ENCODE measurements around the gene NRDE2. TPM values are rescaled to one million over a fixed set of nuclear protein-coding genes. Genes with fewer than 3 reads are reported as not detected.
"Not testable (repeated sequence)": the region's sequence is repeated elsewhere in the genome, so short reads cannot be mapped to it uniquely, and the experiment has no call there.

Gene NRDE2
- total RNA-seq, 1 donor from 2014 or later, result 21.4 TPM

DNA sequence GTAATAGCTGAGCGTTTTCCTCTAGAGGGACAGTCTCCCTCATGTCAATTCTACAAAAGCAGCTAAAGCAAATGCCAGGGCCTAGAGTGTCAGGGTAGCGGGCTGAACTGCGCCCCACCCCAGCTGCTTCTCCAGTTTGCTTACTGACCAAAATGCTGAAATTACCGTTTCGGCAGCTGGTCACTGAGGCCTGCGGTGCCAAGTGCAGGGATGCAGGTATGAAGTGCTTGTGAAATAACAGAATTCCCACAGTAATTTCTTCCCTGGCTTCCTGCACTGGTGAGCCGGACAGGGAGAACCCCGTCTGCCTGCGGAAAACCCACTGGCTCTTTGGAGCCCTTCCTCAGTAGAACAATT lies 56.3 kb downstream of the NRDE2 start:
- intact Hi-C loops (cut with micrococcal nuclease), result loop anchor here (2.0 kb wide), 1 partner anchor 17 kb away; no protein-coding TSS in a partner anchor

DNA sequence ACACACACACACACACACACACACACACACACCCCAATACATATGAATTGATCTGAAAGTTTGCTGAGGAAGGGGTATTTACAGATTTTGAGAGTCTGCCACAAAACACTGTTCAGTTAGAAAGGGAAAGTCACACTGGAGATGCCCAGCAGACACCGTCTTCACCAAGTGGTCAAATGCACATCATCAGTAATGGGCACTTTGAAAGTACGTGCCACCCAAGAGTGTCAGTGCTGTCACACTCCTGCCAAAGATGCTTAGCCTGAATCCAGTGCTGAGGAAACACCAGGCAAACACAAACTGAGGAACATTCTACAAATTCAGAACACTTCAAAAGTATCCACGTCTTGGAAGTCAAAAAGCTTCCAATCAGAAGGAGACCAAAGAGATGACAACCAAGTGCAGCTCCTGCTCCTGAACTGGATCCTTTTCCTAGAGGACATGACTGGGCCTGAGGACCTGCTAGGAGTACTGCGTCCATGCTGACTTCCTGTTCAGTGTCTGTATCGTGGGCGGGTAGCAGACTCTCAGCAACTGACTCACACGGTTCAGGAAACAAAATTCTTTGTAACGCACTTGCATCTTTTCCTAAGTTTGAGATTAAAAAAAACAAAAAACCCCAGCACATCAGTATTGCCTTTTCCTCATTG lies 56.8 kb downstream of the NRDE2 start:
- intact Hi-C loops (cut with micrococcal nuclease), result loop anchor here (2.0 kb wide), 1 partner anchor 16 kb away; no protein-coding TSS in a partner anchor

DNA sequence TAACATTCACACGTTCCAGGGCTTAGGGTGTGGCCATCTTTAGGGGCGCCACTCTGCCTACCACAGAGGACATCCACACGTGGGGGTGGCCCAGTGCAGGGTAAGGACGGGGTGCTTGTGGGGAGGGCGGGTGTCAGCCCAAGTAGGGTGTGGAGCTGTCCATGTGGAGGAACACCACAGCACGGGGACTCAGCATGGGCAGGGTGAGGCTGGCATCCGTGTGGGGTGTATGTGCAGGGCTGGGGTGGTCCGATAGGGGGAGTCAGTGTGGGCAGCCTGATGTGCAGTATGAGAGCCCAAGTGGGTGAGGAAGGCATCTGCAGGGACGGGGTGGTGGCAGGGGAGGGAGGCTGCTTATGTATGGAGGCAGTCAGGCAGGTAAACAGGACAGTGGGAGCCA lies 57.7 kb downstream of the NRDE2 start:
- intact Hi-C loops (cut with micrococcal nuclease), result loop anchor here (2.0 kb wide), 1 partner anchor 15 kb away; no protein-coding TSS in a partner anchor

- intact Hi-C loops (cut with micrococcal nuclease), result no loop called here
Measured at GRCh38 chr14:90273532-90273931, 58.2 kb downstream of the NRDE2 start.

DNA sequence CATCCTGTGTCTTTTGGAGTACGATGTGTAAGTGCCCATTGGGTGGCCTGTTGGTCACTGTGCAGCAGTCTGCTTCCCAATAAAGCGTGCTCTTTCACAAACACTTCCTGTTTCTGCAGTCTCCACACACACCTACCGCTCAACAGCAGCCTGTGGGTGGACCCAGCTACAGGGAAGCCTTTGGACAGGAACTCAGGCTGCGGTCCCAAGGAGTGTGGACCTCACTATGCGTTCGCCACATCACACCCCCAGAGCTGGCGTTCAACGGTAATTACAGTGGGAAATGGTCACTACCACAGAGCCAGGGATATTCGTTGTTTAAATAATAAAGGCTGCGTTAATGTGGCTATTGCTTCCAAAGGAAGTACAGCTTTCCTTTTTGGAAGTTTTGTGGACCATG lies 59.2 kb downstream of the NRDE2 start:
- intact Hi-C loops (cut with micrococcal nuclease), result no loop called here

DNA sequence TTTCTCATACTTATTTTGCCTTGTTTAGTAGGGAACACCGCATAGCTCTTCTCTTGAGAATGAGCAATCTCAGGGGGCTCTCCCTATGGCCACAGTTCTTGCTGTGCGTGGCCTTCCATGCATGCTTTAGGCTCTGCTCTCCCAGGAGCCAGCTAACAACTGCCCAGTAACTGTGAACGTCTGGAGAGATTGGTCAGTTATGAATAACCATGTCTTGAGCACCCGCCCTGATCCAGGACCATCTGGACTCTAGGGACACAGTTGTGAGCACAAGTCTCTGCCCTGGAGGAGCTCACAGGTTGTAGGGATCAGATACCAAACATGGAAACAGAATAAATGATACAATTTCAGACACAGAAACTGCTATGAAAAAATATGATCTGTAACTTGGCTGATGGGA lies 63.3 kb downstream of the NRDE2 start:
- intact Hi-C loops (cut with micrococcal nuclease), result no loop called here

DNA sequence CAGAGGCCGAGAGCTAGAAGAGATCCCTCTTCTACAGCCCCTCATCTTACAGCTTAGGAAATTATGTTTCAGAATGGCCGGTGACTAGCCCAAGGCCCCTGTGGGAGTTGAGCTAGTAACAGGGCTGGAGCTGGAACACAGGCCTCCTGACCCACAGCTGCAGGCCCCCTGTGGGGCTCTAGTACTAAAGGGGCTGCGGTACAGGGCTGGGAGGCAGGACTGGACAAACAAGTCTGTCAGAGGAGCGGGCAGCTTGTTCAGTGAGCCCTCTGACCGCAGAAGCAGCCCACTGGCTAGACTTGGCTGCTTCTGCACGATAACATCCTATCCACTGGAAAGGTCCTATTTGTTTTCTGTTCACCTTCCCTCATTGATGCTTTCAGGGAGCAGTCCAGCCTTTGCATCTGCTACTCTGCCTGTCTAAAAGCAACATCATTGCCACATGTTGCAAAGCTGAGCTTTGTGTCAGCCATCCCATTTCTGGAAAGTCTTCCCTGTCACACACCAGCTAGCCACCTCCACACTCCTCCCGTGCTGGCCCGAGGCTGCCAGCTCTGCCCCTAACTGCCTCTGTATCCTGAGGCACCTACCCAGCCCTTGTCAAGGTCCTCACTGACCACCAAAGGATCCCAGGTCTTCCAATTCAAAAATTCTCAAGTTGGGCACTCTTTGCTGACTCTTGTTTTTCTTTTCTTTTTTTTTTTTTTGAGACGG lies 65.1 kb downstream of the NRDE2 start:
- intact Hi-C loops (cut with micrococcal nuclease), result no loop called here

DNA sequence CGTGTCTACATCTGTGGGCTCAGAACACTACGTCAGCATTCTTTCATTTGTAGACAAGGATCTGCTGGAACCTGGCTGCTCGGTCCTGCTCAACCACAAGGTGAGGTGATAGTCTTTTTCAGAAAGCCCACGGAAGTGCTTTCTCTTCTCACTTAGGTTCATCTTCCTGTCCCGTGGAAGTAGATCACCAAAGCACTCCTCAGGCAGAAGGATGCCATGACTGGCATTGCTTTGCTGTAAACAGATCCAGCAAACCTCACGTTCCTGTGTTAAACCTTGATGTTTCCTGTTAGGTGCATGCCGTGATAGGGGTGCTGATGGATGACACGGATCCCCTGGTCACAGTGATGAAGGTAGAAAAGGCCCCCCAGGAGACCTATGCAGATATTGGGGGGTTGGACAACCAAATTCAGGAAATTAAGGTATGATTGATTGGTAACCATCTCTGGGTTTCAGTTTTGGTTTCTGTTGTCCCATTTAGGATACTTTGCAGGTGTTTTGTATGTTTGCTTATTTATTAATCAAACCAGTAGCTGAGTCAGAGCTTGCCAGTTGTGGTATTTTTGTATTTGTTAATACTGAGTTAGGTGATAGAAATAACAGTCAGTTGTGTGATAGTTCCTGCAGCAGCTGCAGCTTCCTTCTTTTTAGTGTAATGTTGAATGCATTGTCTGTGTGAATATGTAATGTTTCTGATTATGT lies 67.8 kb downstream of the NRDE2 start:
- intact Hi-C loops (cut with micrococcal nuclease), result no loop called here

GRCh38 chr14:90256354-90257131 lies 75.2 kb downstream of the NRDE2 start, which contains the start of gene PSMC1:
PSMC1 (plus strand) TSS chr14:90256553; CDS start chr14:90256598, 45 bp downstream.
- intact Hi-C loops (cut with micrococcal nuclease), result loop anchor here (1.0 to 2.0 kb wide), 4 partner anchors 75 to 301 kb away; partner anchors contain the start of genes NRDE2 and TDP1

DNA sequence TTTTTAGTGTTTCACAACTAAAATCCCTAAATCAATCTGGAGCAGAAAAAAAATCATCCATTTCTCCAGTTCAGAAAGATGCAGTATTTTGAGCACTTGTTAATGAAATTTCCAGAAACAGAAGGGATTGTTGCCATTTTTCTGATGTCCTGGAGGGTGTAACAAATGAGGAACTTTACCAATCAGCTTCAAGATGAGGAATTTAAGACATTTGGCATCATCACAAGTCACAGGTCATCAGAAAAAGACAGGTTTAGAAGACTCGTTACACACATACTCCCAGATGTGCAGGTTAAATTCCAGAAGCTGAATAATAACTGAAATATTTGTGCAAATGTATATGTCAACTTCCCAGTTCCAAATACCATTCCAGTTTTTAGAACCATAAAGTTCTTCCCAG lies 75.9 kb downstream of the NRDE2 start:
- intact Hi-C loops (cut with micrococcal nuclease), result loop anchor here (1.0 to 2.0 kb wide), 4 partner anchors 75 to 301 kb away; partner anchors contain the start of genes NRDE2 and TDP1

- intact Hi-C loops (cut with micrococcal nuclease), result no loop called here
Measured at GRCh38 chr14:90253826-90254225, 77.9 kb downstream of the NRDE2 start.

GRCh38 chr14:90248594-90248993 lies 83.1 kb downstream of the NRDE2 start:
- intact Hi-C loops (cut with micrococcal nuclease), result no loop called here

GRCh38 chr14:90247441-90247840 lies 84.3 kb downstream of the NRDE2 start:
- intact Hi-C loops (cut with micrococcal nuclease), result not testable (repeated sequence)

DNA sequence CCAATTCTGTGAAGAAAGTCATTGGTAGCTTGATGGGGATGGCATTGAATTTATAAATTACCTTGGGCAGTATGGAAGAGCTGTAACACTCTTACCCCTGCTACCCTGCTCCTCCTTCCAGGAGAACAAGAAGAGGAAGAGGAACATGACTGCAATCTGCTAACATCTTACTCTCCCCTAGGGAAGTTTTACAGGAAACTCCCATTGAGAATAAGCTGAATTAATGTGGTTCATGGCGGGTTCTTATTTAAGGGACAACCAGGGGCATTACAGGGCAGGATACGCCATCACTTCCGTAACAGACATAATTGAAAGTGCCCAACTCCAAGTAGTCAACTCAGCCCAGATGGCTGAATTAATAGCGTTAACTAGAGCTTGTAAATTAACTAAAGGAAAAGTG lies 84.8 kb downstream of the NRDE2 start:
- intact Hi-C loops (cut with micrococcal nuclease), result no loop called here

- intact Hi-C loops (cut with micrococcal nuclease), result no loop called here
Measured at GRCh38 chr14:90242444-90242843, 89.3 kb downstream of the NRDE2 start.

DNA sequence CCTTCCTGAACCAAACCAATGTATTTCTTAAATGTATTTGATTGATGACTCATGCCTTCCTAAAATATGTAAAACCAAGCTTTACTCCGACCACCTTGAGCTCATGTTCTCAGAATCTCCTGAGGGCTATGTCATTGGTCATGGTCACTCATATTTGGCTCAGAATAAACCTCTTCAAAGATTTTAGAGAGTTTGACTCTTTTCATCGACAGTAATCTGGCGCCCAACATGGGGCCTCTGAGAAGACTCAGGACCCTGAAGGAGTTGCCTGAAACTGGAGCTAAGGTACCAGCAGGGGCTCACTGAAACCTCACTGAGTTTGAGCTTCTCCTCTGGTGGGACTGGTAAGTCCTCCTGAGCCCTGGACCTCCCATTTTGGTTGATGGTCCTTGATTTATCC lies 92.6 kb downstream of the NRDE2 start:
- intact Hi-C loops (cut with micrococcal nuclease), result loop anchor here (10.0 kb wide), 2 partner anchors 174 to 1214 kb away; partner anchors contain the start of gene KCNK13

DNA sequence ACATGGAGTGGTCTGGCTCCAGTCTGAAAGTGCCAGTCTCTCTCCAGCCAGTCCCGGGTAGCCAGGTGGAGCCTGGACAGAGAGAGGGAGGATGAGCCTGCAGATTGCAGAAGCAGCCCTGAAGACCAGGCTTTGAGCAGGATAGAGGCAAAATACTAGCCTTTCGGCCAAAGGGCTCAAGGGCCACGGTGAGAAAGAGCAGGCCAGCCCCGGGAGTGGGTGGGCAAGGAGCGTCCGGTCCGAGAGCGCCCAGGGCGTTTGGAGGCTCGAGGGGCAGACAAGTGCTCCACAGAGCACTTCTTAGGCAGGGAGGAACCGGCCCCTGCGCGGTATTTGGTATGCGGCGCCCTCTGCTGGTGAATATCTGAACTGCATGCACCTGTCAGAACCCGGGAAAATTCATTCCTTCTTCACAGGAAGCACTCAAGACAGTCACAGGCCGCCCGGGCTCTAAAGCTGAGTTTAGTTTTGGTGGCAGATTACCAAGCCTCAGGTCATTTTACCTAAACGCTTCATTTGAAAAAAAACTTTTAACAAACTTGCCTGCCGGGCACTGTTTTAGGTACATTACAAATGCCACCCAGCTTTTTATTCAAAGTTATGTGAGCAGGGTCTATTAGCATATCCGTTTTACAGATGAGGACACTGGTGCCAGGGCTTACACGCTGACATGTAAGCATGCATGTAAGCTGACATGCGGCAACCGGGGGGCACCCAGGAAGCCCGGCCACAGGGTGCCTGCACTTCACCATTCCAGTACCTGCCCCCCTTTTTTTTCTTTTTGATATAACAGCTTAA lies 96.4 kb downstream of the NRDE2 start:
- intact Hi-C loops (cut with micrococcal nuclease), result loop anchor here (1.0 to 10.0 kb wide), 4 partner anchors 171 to 1211 kb away; partner anchors contain the start of gene KCNK13

DNA sequence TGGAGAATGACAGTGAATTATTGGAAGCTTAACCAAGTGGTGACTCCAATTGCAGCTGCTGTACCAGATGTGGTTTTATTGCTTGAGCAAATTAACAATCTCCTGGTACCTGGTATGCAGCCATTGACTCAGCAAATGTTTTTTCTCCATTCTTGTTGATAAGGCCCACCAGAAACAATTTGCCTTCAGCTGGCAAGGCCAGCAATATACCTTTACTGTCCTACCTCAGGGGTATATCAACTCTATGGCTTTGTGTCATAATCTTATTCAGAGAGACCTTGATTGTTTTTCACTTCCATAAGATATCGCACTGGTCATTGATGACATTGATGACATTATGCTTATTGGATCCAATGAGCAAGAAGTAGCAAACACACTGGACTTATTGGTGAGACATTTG lies 101.8 kb downstream of the NRDE2 start:
- intact Hi-C loops (cut with micrococcal nuclease), result loop anchor here (10.0 kb wide), 2 partner anchors 165 to 1205 kb away; partner anchors contain the start of gene KCNK13

DNA sequence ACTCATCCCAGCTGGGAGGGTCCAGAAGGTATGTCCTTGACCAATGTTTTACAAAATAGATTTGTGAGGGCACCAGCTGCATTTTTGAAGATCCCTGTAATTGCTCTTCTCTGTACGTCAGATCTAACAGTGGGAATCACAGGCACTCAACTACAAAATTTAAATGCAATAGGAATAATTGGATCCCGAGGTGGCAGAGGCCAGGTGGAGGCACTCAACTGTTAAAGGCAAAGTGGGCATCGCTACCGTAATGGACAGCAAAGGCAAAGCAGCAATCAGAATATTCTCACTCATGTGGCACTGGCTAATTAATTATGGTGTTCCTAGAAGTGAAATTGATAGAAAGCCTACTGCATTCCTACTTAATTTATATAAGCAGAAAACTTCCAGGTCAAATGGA lies 103.3 kb downstream of the NRDE2 start:
- intact Hi-C loops (cut with micrococcal nuclease), result no loop called here
